Kidney epithelial cell (primary cell): ENCODE results near the gene HS1BP3. TPM values are rescaled to one million over a fixed set of nuclear protein-coding genes. Genes with fewer than 3 reads are reported as not detected.

Source experiments
- DNase-seq: peaks from one replicate; pipeline ENCODE4 v3.0.0-alpha.2; 2010; ENCODE audit warnings: low read depth
- H3K27me3 ChIP-seq: 2 replicates; pipeline ENCODE4 v1.6.0; 2011; ENCODE audit warnings: low read length; ENCODE audit not compliant: control insufficient read depth, insufficient read depth
- H3K36me3 ChIP-seq: 2 replicates; pipeline ENCODE4 v1.5.1; 2011; ENCODE audit warnings: low read length; ENCODE audit not compliant: control insufficient read depth, insufficient read depth
- H3K4me3 ChIP-seq: 2 replicates; pipeline ENCODE4 v1.5.1; 2011; ENCODE audit warnings: low read depth, mild to moderate bottlenecking, control low read depth, low read length
- total RNA-seq: library from RNA; depleted of rRNA; stranded (reverse); fragments of >200 nt; gene quantifications from 2 replicates; pipeline ENCODE4 v1.2.3, GENCODE V29; 2015
- TF ChIP-seq, protein P1 (sequence below): IDR thresholded peaks from 2 replicates; pipeline ENCODE4 v1.5.1; 2011; ENCODE audit warnings: mild to moderate bottlenecking, moderate library complexity, low read length, control low read depth, inconsistent platforms; ENCODE audit not compliant: insufficient read depth, poor library complexity, severe bottlenecking

The HS1BP3 gene
- total RNA-seq, 1 donor from 2014 or later: 42.4 TPM

DNA sequence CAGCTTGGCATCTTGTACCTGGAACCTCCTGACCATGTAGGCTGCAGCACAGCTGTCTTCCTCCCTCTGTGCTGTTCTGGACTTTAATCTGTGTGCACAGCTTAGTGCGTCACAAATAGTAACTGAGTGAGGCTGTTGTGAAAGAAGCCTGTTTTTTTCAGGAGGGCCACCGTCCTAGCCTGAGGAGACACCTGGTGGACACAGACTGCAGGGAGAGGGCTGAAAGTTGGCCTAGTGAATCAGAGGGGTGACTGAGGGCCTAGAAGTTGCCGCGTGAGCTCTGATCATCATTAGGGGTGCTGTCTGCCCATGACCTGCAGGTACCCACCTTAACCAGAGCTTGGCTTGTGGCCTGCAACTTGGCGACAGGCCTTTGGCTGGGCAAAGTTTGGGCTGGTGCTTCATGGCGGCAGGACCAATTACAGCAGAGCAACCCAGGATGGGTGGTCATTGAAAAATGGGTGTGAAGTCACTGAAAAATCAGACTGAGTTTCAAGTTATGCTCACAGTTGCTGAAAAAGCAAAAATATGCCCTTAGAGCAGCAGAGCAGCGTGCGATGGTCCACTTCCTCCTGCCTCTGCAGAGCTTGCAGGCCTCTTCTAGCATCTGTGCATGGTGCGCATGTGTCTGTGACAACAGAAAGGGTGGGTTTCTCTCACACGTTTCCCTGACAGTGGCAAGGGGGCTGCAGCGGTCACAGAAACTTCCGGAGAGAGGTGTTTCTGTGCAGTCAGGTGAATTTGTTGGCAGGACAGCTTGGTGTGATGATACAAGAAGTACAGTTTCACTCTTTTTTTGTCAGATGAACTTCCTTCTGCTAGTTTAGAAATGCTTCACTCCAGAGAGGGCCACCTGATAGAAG is 25.7 kb upstream of the HS1BP3 start:
- TF ChIP-seq, protein P1, sequence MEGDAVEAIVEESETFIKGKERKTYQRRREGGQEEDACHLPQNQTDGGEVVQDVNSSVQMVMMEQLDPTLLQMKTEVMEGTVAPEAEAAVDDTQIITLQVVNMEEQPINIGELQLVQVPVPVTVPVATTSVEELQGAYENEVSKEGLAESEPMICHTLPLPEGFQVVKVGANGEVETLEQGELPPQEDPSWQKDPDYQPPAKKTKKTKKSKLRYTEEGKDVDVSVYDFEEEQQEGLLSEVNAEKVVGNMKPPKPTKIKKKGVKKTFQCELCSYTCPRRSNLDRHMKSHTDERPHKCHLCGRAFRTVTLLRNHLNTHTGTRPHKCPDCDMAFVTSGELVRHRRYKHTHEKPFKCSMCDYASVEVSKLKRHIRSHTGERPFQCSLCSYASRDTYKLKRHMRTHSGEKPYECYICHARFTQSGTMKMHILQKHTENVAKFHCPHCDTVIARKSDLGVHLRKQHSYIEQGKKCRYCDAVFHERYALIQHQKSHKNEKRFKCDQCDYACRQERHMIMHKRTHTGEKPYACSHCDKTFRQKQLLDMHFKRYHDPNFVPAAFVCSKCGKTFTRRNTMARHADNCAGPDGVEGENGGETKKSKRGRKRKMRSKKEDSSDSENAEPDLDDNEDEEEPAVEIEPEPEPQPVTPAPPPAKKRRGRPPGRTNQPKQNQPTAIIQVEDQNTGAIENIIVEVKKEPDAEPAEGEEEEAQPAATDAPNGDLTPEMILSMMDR: no peak
- no peak overlapping the region for H3K4me3 ChIP-seq
- DNase-seq: no peak
- H3K27me3 ChIP-seq: peaks cover 15% of the 10 kb centered on the region
- H3K36me3 ChIP-seq: no peaks in the 10 kb centered on the region

DNA sequence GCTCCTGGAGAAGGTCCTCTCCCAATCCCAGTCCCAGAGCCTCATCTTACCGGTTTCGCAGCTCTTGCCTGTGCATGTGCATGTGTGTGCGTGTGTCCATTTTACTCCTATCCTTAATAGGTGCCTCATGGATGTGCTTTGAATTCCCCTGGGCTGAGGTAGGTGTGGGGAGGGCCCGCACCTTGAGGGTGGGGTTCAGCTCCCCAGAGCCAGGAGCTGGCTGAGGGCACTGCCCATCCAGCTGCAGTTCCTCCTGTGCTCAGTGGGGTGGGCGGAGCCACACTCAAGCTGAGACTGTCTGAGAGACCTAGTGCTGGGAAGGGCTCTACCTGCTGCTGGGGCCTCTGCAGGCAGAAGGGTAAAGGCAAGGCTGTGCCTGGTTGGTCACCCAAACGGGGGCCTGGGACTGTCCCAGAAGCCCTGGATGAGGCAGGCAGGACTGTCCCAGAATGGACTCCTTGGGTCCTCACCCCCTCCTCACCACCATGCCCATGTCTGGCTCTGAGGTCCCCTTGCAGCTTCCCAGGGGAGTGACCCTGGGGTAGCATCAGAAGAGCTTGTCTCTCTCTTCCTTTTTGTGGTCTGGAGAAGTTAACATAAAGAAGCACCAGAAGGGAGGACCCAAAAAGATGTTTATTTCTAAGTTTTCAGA is 24.9 kb upstream of the HS1BP3 start:
- no peaks in the 10 kb centered on the region for H3K36me3 ChIP-seq
- TF ChIP-seq, protein P1: no peak
- no peak overlapping the region for H3K4me3 ChIP-seq
- H3K27me3 ChIP-seq: peaks cover 23% of the 10 kb centered on the region
- no peak for DNase-seq

DNA sequence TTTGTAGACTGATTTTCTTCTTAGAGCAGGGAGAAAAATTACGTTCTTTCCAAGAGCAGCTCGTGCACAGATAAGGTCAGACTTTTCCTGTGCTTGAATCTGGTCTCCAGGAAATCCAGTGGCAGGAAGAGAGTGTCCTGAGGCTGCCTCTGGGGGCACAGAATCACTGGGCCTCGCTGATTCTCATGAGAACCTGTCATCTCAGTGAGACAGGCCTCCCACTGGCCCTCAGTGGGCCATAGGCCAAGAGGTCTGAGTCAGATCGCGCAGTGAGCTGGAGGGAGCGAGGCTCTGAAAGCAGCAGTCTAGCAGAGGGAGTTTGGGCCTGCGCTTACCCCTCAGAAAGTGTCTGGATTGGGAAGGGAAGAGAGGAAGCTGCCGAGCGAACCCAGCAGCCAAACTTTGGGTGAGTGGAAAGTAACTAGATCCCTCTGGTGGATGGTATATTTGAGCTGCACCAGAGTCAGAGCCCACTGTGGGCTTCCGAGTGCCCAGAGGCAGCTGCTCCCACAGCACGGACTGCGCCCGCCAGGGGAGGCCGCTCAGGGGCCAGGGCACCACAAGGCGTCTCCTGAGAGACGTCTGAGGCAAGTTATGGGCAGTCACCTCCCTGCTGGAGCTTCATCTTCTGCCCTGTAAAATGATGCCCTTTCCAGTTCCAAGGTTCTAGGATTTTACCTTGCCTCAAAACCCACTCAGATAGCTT is 24.2 kb upstream of the HS1BP3 start:
- Histone ChIP-seq H3K27me3 (peaks cover 30% of the 10 kb centered on the region), H3K4me3 (no peak overlapping the region), H3K36me3 (no peaks in the 10 kb centered on the region)
- peak; percentile 25 for DNase-seq
- TF ChIP-seq, protein P1: no peak

DNA sequence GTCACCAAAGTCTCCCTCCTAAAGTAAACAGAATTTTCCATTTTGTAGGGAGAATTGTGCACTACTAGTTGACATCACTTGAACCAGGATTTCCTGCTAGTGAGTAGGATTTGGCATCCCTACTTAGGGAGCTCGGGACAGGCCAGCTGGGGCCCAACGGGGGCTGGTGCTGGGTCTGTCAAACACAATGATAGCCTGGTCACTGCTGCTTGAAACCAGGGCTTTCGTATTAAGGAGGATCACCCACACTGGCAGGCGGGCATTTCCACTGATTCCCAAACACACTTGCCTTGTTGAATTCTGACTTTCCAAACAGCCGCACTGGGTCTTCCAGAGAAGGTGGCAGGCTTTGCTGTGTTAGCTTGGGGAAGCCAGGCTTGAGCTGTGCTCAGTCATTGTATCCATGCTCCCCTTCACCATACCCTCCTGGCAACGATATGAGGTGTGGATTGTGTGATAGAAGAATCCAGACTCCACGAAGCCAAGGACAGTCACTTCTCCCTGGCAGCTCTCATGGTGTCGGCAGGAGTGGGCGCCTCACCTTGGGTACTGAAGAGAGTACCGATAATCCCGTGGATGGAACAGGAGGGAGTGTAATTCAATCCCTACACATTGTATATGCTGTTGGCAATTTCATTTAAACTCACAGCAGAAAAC is 23.5 kb upstream of the HS1BP3 start:
- H3K27me3 ChIP-seq: peaks cover 37% of the 10 kb centered on the region
- no peak overlapping the region for H3K4me3 ChIP-seq
- no peak for DNase-seq
- no peaks in the 10 kb centered on the region for H3K36me3 ChIP-seq
- TF ChIP-seq, protein P1: no peak

DNA sequence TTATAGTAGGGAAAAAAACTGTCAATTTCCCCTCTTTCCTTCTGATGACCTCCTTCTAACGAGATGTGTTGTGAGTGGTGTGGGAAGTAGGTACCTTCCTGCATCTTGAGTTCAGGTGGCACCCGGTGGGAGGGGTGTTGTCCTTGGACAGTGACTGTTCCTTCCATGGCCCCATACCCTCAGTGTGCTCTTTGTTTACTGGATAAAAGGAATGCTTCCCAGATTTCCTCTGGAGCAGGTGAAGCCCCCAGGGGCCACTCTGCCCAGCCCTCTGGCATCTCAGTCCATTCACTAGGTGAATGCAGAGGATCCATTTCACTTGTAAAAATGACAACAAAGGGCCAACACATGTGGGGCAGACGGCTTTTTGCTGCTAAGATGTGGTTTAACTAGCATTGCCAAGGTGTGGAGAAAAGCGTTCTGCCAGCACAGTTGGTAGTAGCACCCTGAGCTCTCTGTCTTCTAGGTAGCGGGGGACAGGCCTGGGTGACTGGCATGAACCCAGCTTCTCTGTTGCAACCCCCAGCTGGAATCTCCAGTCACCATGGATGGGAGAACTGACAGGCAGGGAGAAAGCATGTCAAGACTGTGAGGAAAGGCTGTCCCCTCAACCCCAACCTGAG is 22.9 kb upstream of the HS1BP3 start:
- peaks cover 43% of the 10 kb centered on the region for H3K27me3 ChIP-seq
- H3K4me3 ChIP-seq: no peak overlapping the region
- H3K36me3 ChIP-seq: no peaks in the 10 kb centered on the region
- TF ChIP-seq, protein P1: no peak
- no peak for DNase-seq
